SU-DHL-6 (cell line): Measurements from ENCODE around the gene MYH11.

Experiments used
- H2AFZ ChIP-seq: fragments of 200-600 bp; sonication (generic); 2 replicates; pipeline ENCODE4 v1.6.1; 2014; ENCODE audit warnings: low read depth, mild to moderate bottlenecking, moderate library complexity, mixed read lengths, antibody characterized with exemption, low read length; ENCODE audit not compliant: severe bottlenecking
- H3F3A ChIP-seq: fragments of 200-600 bp; shearing (Covaris generic); 2 replicates; pipeline ENCODE4 v1.6.0; 2016; ENCODE audit warnings: antibody characterized with exemption, mild to moderate bottlenecking; ENCODE audit not compliant: insufficient read depth
- H3K27ac ChIP-seq: fragments of 200-600 bp; sonication (generic); 2 replicates; pipeline ENCODE4 v1.5.1; 2016; ENCODE audit warnings: low read depth, mild to moderate bottlenecking, low read length, moderate library complexity, mixed read lengths
- H3K27me3 ChIP-seq: fragments of 200-600 bp; sonication (generic), shearing (Covaris generic); 2 replicates; pipeline ENCODE4 v1.6.0; 2014; ENCODE audit warnings: mild to moderate bottlenecking, low read length
- H3K36me3 ChIP-seq: fragments of 200-600 bp; sonication (generic); 2 replicates; pipeline ENCODE4 v1.6.1; 2014; ENCODE audit warnings: mild to moderate bottlenecking, low read length, mixed read lengths
- H3K4me2 ChIP-seq: fragments of 300-600, 200-600 bp; shearing (Covaris generic), sonication (generic); 2 replicates; pipeline ENCODE4 v1.6.0; 2014; ENCODE audit warnings: low read length, low read depth, mild to moderate bottlenecking; ENCODE audit not compliant: poor library complexity, severe bottlenecking
- H3K4me3 ChIP-seq: fragments of 200-600 bp; sonication (generic); 2 replicates; pipeline ENCODE4 v1.5.1; 2014; ENCODE audit warnings: antibody characterized with exemption, low read length, mild to moderate bottlenecking, mixed read lengths; ENCODE audit not compliant: insufficient read depth, poor library complexity, severe bottlenecking
- H3K79me2 ChIP-seq: fragments of 200-600 bp; sonication (generic); 2 replicates; pipeline ENCODE4 v1.6.1; 2014; ENCODE audit warnings: mild to moderate bottlenecking, low read length, moderate library complexity; ENCODE audit not compliant: insufficient read depth
- H3K9ac ChIP-seq: fragments of 200-600 bp; sonication (generic); 2 replicates; pipeline ENCODE4 v1.7.0; 2014; ENCODE audit warnings: mild to moderate bottlenecking, low read length
- H3K9me2 ChIP-seq: fragments of 200-600 bp; sonication (generic); replicated peaks from 2 replicates; pipeline ENCODE4 v1.6.1; 2014; ENCODE audit warnings: low read length; ENCODE audit not compliant: insufficient read depth
- H3K9me3 ChIP-seq: fragments of 200-600 bp; sonication (generic); 2 replicates; pipeline ENCODE4 v1.6.1; 2014; ENCODE audit warnings: low read length, mixed read lengths; ENCODE audit not compliant: insufficient read depth
- H4K20me1 ChIP-seq: fragments of 200-600 bp; sonication (generic); 2 replicates; pipeline ENCODE4 v1.6.1; 2014; ENCODE audit warnings: low read depth, mild to moderate bottlenecking, antibody characterized with exemption, low read length, moderate library complexity, mixed read lengths
- CTCF ChIP-seq: fragments of 200-600 bp; sonication (generic); IDR thresholded peaks from one replicate; pipeline ENCODE4 v1.5.1; 2017; ENCODE audit warnings: antibody characterized with exemption, mild to moderate bottlenecking, low read length, moderate library complexity; ENCODE audit not compliant: insufficient read depth, poor library complexity, severe bottlenecking
- EZH2phosphoT487 ChIP-seq: fragments of 200-600 bp; sonication (generic), shearing (Covaris generic); conservative IDR thresholded peaks from 2 replicates; pipeline ENCODE4 v1.6.1; 2018; ENCODE audit warnings: mild to moderate bottlenecking, antibody characterized with exemption, low read length, moderate library complexity, mixed read lengths

MYH11 gene

GRCh38 chr16:15882563-15882962, 25.7 kb upstream of the MYH11 start:
- Histone ChIP-seq H3K36me3 (peaks cover 6% of the 10 kb centered on the region; the same call in 1 of the 2 replicates), H3K9ac (no peak overlapping the region), H3K9me2 (no peaks in the 10 kb centered on the region), H3K4me2 (no peak overlapping the region), H3K4me3 (no peak overlapping the region), H2AFZ (no peak overlapping the region), H3K79me2 (peaks cover 37% of the 10 kb centered on the region), H3F3A (no peaks in the 10 kb centered on the region), H4K20me1 (no peaks in the 10 kb centered on the region), H3K27me3 (no peaks in the 10 kb centered on the region), H3K27ac (no peak overlapping the region), H3K9me3 (no peaks in the 10 kb centered on the region)
- TF ChIP-seq CTCF = no peak
- TF ChIP-seq EZH2phosphoT487 = no peak

- Histone ChIP-seq H3K4me2 (no peak overlapping the region), H3K27me3 (no peaks in the 10 kb centered on the region), H3K27ac (no peak overlapping the region), H3K4me3 (no peak overlapping the region), H3K9me2 (no peaks in the 10 kb centered on the region), H4K20me1 (no peaks in the 10 kb centered on the region), H3K36me3 (peaks cover 6% of the 10 kb centered on the region; the same call in 1 of the 2 replicates), H3K9me3 (no peaks in the 10 kb centered on the region), H2AFZ (no peak overlapping the region), H3K9ac (no peak overlapping the region), H3K79me2 (peaks cover 30% of the 10 kb centered on the region), H3F3A (no peaks in the 10 kb centered on the region)
- TF ChIP-seq CTCF (no peak), EZH2phosphoT487 (no peak)
These were observed 25.1 kb upstream of the MYH11 start for GRCh38 chr16:15881794-15882379.

GRCh38 chr16:15880434-15881308, 23.8 kb upstream of the MYH11 start:
- Histone ChIP-seq H3K79me2 (peaks cover 18% of the 10 kb centered on the region), H3K9me3 (no peaks in the 10 kb centered on the region), H3K9me2 (no peaks in the 10 kb centered on the region), H3K27me3 (no peaks in the 10 kb centered on the region), H3K9ac (no peak overlapping the region), H3K36me3 (peaks cover 6% of the 10 kb centered on the region; the same call in 1 of the 2 replicates), H3K27ac (no peak overlapping the region), H3K4me2 (no peak overlapping the region), H3K4me3 (no peak overlapping the region), H2AFZ (no peak overlapping the region), H4K20me1 (no peaks in the 10 kb centered on the region), H3F3A (no peaks in the 10 kb centered on the region)
- TF ChIP-seq CTCF = no peak
- no peak for TF ChIP-seq EZH2phosphoT487
